Omental fat pad (tissue), 4 donors: Measurements from ENCODE around the gene PRXL2C. TPM values are rescaled to one million over a fixed set of nuclear protein-coding genes. Genes with fewer than 3 reads are reported as not detected.
"Not testable (repeated sequence)": the region's sequence is repeated elsewhere in the genome, so short reads cannot be mapped to it uniquely, and the experiment has no call there.

ENCODE experiments used
- ATAC-seq: fragments of 150-250 bp; one replicate; pipeline ENCODE4 v1.9.1; 2016; ENCODE audit warnings: mild to moderate bottlenecking, moderate library complexity; ENCODE audit not compliant: low FRiP score
- DNase-seq: peaks from one replicate; pipeline ENCODE4 v3.0.0-alpha.2; 2019; ENCODE audit warnings: low spot score
- total RNA-seq, 4 donors: library from RNA; depleted of rRNA; stranded (reverse); fragments of >200 nt; gene quantifications; one replicate each; pipeline ENCODE4 v1.1.0, GENCODE V29; 2016
- TF ChIP-seq, protein P1 (sequence below), 3 donors: fragments of 450-650 bp; IDR thresholded peaks; one replicate each; pipeline ENCODE4 v1.5.1; 2016 to 2017; ENCODE audit warnings: antibody characterized with exemption in 3 of 3, mild to moderate bottlenecking in 3 of 3, moderate library complexity in 2 of 3

Gene PRXL2C, protein sequence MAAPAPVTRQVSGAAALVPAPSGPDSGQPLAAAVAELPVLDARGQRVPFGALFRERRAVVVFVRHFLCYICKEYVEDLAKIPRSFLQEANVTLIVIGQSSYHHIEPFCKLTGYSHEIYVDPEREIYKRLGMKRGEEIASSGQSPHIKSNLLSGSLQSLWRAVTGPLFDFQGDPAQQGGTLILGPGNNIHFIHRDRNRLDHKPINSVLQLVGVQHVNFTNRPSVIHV
- total RNA-seq, result 10 to 100 TPM; 16.2 to 31.3 (median 28.0) TPM

GRCh38 chr9:96655198-96655851 lies at the start of gene PRXL2C:
TSS of gene PRXL2C (minus strand) at chr9:96655317. CDS start at chr9:96655281, 36 bp downstream.
- DNase-seq, result peak; percentile 79
- TF ChIP-seq, protein P1, sequence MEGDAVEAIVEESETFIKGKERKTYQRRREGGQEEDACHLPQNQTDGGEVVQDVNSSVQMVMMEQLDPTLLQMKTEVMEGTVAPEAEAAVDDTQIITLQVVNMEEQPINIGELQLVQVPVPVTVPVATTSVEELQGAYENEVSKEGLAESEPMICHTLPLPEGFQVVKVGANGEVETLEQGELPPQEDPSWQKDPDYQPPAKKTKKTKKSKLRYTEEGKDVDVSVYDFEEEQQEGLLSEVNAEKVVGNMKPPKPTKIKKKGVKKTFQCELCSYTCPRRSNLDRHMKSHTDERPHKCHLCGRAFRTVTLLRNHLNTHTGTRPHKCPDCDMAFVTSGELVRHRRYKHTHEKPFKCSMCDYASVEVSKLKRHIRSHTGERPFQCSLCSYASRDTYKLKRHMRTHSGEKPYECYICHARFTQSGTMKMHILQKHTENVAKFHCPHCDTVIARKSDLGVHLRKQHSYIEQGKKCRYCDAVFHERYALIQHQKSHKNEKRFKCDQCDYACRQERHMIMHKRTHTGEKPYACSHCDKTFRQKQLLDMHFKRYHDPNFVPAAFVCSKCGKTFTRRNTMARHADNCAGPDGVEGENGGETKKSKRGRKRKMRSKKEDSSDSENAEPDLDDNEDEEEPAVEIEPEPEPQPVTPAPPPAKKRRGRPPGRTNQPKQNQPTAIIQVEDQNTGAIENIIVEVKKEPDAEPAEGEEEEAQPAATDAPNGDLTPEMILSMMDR (IDR thresholded peaks at IDR 0.05), result no peak
- peak; percentile 94 for ATAC-seq

GRCh38 chr9:96700721-96701375 lies 45.7 kb upstream of the PRXL2C start:
- DNase-seq, ATAC-seq: not testable (repeated sequence)

GRCh38 chr9:96691326-96691725 lies 36.2 kb upstream of the PRXL2C start:
- no peak for ATAC-seq
- TF ChIP-seq, protein P1 (IDR thresholded peaks at IDR 0.05), result no peak
- no peak for DNase-seq

- no peak for ATAC-seq
- no peak for DNase-seq
- TF ChIP-seq, protein P1 (IDR thresholded peaks at IDR 0.05), result no peak
Observed at GRCh38 chr9:96688745-96689464, 33.8 kb upstream of the PRXL2C start.

- ATAC-seq (no peak), DNase-seq (no peak)
- TF ChIP-seq, protein P1 (IDR thresholded peaks at IDR 0.05), result no peak
Observed at GRCh38 chr9:96688187-96688586, 33.1 kb upstream of the PRXL2C start.

DNA sequence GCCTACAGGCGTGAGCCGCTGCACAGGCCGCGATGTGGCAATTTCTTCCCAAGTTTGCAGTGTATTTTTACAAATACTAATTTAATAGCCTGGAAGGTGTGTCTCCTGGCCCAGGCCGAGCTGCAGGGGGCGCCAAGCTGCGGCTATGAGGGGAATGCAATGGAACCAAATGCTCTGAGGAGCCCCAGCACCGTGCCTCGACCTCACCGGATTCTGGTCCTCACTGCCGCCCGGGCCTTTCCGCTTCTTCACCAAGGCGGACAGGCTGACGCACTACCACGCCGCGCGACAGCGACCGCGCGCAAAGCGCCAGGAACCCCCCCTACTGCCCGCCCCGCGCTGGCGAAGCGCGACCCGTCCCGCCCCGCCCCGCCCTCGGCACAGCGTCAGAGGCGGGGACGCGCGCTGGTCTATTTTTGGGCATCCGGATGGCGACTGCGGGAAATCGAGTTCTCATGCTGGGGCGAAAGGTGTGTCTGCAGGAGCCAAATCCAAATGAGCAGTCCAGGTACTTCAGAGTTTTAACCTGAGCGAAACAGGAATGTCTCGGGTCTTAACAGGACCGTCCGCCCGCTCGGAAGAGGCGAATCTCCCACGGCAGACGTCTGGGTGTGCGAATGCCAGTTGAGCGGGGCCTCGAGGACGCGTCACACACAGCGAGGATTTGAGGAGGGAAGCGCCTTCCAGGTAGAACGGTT lies 31.7 kb upstream of the PRXL2C start:
- peak; percentile 95 for ATAC-seq
- TF ChIP-seq, protein P1 (IDR thresholded peaks at IDR 0.05), result no peak
- DNase-seq, result peak; percentile 42
